Measurements from ENCODE around the gene ARHGEF33. TPM values are rescaled to one million over a fixed set of nuclear protein-coding genes. Genes with fewer than 3 reads are reported as not detected.

ARHGEF33 gene
- total and polyA plus RNA-seq, 2 of the 8 experiments (the other 6 are each of a cell fraction or from before 2014, with no cell fraction given), result 0.09 to 0.95 TPM

- no peak overlapping the region for H3K14ac ChIP-seq (ENCODE audit: insufficient read length)
- no peak overlapping the region for H3K56ac ChIP-seq (replicated peaks; ENCODE audit: insufficient read length, low read depth, low read length)
- no peak for FAIRE-seq
- H2BK15ac ChIP-seq (ENCODE audit: low read length), result no peak overlapping the region
- H4K8ac ChIP-seq (ENCODE audit: extremely low read depth, insufficient read depth, low read length), result no peak overlapping the region
- H3K27me3 ChIP-seq (replicated peaks in 1 of 4; ENCODE audit: control insufficient read depth in 3 of 4, extremely low read depth in 1 of 4, insufficient read depth in 3 of 4, low read length in 3 of 4), result no peaks in the 10 kb centered on the region
- H3K23ac ChIP-seq (ENCODE audit: insufficient read length), result no peak overlapping the region
- H3K79me1 ChIP-seq (ENCODE audit: low read depth, low read length), result no peaks in the 10 kb centered on the region
- no peak overlapping the region for H2AFZ ChIP-seq (ENCODE audit: low read length)
- H3K4me3 ChIP-seq (ENCODE audit: extremely low read depth in 1 of 4, insufficient read depth in 2 of 4, low read depth in 3 of 4, low read length in 4 of 4), result no peak overlapping the region
- H2BK120ac ChIP-seq (replicated peaks; ENCODE audit: low read depth, low read length), result no peak overlapping the region
- H3K4me1 ChIP-seq (replicated peaks in 1 of 4; ENCODE audit: control insufficient read depth in 3 of 4, insufficient read depth in 4 of 4, low read length in 3 of 4), result peaks cover 0 to 1% (median 0%) of the 10 kb centered on the region in 4 experiments; a peak in 1 of 7 replicates
- no peak for TF ChIP-seq EP300 (IDR thresholded peaks at IDR 0.05; ENCODE audit: borderline replicate concordance in 1 of 2, low read depth in 2 of 2, low read length in 2 of 2)
- no peak for TF ChIP-seq SIX5 (IDR thresholded peaks at IDR 0.05; ENCODE audit: low read depth, low read length)
- no peak for TF ChIP-seq CREB1 (IDR thresholded peaks at IDR 0.05)
- no peak for TF ChIP-seq TEAD4 (IDR thresholded peaks at IDR 0.05; ENCODE audit: low read depth, low read length)
- no peak overlapping the region for H2BK12ac ChIP-seq (ENCODE audit: low read depth, low read length)
- DNase-seq (ENCODE audit: low read depth in 1 of 2, low spot score in 2 of 2), result no peak
- H3K27ac ChIP-seq (ENCODE audit: low read depth, low read length), result no peak overlapping the region
- H3K4ac ChIP-seq (replicated peaks; ENCODE audit: insufficient read length, low read depth, low read length), result no peak overlapping the region
- H4K5ac ChIP-seq (ENCODE audit: insufficient read length, low read depth, low read length), result no peak overlapping the region
- H2AK5ac ChIP-seq (ENCODE audit: low read depth, low read length), result no peak overlapping the region
- H3K36me3 ChIP-seq (ENCODE audit: control insufficient read depth in 2 of 4, insufficient read depth in 4 of 4, low read length in 3 of 4), result no peaks in the 10 kb centered on the region; a peak in 2 of 8 replicates
- ChIA-PET POLR2A (ENCODE audit: partially characterized antibody) (no interaction called here), CTCF (ENCODE audit: partially characterized antibody) (interaction anchor here (0.5 to 0.6 kb wide), 2 partner anchors 301 to 1221 kb away, joined by 3 to 4 read pairs; no protein-coding TSS in a partner anchor)
- H4K20me1 ChIP-seq (replicated peaks in 1 of 2; ENCODE audit: control insufficient read depth in 1 of 2, insufficient read depth in 2 of 2, low read length in 2 of 2), result no peaks in the 10 kb centered on the region
- H3K18ac ChIP-seq (ENCODE audit: extremely low read depth, low read length), result no peak overlapping the region
- no peaks in the 10 kb centered on the region for H3K23me2 ChIP-seq (ENCODE audit: low read depth, low read length)
- no peak overlapping the region for H3K4me2 ChIP-seq (ENCODE audit: insufficient read depth in 1 of 2, low read depth in 2 of 2, low read length in 2 of 2)
- H3K9me3 ChIP-seq (ENCODE audit: insufficient read depth in 2 of 2, low read depth in 1 of 2, low read length in 1 of 2), result no peaks in the 10 kb centered on the region
- no peak overlapping the region for H2BK5ac ChIP-seq (ENCODE audit: low read depth, low read length)
- no peaks in the 10 kb centered on the region for H3K79me2 ChIP-seq (ENCODE audit: control insufficient read depth in 1 of 2, insufficient read depth in 2 of 2, low read length in 2 of 2)
- no peak overlapping the region for H4K91ac ChIP-seq (replicated peaks; ENCODE audit: insufficient read length, low read length)
- no peak overlapping the region for H2BK20ac ChIP-seq (ENCODE audit: low read length)
- H3K9ac ChIP-seq (replicated peaks in 1 of 4; ENCODE audit: extremely low read depth in 1 of 4, low read depth in 3 of 4, low read length in 3 of 4), result no peak overlapping the region
- 77% methylated on average over 3 of the region's 3 CpGs; no CpG with 5 or more reads in 1 of the 2 experiments for WGBS, 2 experiments (ENCODE audit: extremely low coverage in 1 of 2, insufficient coverage in 1 of 2, insufficient read length in 1 of 2, insufficient replicate concordance in 2 of 2, low coverage in 1 of 2, low lambda C conversion rate in 2 of 2, missing lambda C conversion rate in 1 of 2)
Measured at GRCh38 chr2:39023649-39024048, 134.0 kb downstream of the ARHGEF33 start.
